Keratinocyte (primary cell): ENCODE measurements around the gene TALDO1.

Experiments
- EZH2 ChIP-seq: IDR thresholded peaks from one replicate; pipeline ENCODE4 v1.6.1; 2012; ENCODE audit warnings: inconsistent platforms, mild to moderate bottlenecking, low read length, moderate library complexity
- TF ChIP-seq, protein P1 (sequence below), 3 experiments: IDR thresholded peaks in 1 of 3; conservative IDR thresholded peaks in 1 of 3; optimal IDR thresholded peaks in 1 of 3; 2 replicates in 2 of 3; 3 replicates in 1 of 3; pipeline versions ENCODE3 to v1.5.1; 2011; ENCODE audit warnings: low read length in 3 of 3, mild to moderate bottlenecking in 3 of 3, moderate library complexity in 2 of 3, control low read depth in 1 of 3, inconsistent platforms in 1 of 3; ENCODE audit not compliant: insufficient read depth in 2 of 3; ENCODE audit errors: extremely low read depth in 1 of 3

DNA sequence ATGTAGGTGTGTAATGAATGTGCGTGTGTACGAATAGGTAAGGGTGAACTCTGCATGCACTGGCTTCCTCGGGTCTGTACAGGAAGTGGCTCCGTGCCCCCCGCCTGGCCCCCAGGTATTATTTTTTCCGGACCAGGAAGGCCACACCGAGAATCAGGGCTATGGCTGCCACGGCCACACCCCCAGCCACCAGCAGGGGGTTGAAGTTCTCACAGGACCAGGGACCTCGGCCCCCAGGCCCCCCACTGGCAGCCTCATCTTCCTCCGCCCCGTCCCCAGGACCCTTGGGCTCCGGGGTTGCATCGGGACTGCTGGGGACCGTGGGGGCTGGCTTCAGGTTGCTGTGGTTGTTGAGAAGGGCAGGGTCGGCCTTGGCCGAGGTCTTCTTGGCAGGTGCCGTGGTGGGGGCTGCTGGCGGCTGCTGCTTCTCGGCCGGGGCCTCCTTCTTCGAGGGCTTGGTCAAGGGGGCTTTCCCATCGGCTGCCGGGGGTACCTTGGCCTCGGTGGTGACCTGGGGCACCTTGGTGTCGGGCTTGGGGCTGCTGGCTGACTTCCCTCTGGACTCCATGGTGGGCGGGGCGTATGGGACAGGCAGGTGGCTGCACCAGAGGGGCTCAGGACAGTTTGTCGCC lies 40.9 kb downstream of the TALDO1 start:
- TF ChIP-seq, protein P1, sequence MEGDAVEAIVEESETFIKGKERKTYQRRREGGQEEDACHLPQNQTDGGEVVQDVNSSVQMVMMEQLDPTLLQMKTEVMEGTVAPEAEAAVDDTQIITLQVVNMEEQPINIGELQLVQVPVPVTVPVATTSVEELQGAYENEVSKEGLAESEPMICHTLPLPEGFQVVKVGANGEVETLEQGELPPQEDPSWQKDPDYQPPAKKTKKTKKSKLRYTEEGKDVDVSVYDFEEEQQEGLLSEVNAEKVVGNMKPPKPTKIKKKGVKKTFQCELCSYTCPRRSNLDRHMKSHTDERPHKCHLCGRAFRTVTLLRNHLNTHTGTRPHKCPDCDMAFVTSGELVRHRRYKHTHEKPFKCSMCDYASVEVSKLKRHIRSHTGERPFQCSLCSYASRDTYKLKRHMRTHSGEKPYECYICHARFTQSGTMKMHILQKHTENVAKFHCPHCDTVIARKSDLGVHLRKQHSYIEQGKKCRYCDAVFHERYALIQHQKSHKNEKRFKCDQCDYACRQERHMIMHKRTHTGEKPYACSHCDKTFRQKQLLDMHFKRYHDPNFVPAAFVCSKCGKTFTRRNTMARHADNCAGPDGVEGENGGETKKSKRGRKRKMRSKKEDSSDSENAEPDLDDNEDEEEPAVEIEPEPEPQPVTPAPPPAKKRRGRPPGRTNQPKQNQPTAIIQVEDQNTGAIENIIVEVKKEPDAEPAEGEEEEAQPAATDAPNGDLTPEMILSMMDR (optimal IDR thresholded peaks at IDR 0.05 in 1 of 3, IDR thresholded peaks at IDR 0.05 in 1 of 3, conservative IDR thresholded peaks at IDR 0.05 in 1 of 3; ENCODE audit: extremely low read depth in 1 of 3, insufficient read depth in 2 of 3, low read length in 3 of 3) = no peak
- TF ChIP-seq EZH2 = no peak
